Measurements from ENCODE around the gene RAP1GAP2.

RAP1GAP2 gene

DNA sequence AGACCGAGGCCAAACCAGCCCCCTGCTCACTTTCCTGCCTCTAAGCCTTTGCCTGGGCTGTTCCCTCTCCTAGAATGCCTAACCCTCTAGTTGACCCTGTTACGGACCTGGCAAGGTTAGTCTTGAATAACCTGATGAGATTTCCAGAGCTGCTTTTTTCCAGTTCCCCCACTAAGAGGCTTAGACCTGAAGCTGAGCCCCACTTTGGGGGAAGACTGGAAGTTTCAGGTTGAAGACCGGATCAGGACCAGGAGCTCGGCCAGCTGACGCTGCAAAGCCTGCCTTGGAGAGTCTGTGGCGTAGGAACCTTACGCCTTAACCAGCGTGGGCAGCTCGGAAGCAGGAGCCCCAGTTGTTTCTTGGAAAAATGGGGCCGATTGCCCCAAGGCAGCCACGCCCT, 137.4 kb downstream of the RAP1GAP2 start:
- Histone ChIP-seq H3K27me3 (ENCODE audit: insufficient read depth, low read depth, severe bottlenecking) (no peaks in the 10 kb centered on the region), H3K36me3 (no peaks in the 10 kb centered on the region; the same call in 1 of the 2 replicates), H3K4me3 (ENCODE audit: low read depth, low read length) (no peak overlapping the region), H3K9me3 (ENCODE audit: severe bottlenecking) (no peaks in the 10 kb centered on the region), H3K27ac (peak overlapping the region; percentile 76)
- TF ChIP-seq, protein P1, sequence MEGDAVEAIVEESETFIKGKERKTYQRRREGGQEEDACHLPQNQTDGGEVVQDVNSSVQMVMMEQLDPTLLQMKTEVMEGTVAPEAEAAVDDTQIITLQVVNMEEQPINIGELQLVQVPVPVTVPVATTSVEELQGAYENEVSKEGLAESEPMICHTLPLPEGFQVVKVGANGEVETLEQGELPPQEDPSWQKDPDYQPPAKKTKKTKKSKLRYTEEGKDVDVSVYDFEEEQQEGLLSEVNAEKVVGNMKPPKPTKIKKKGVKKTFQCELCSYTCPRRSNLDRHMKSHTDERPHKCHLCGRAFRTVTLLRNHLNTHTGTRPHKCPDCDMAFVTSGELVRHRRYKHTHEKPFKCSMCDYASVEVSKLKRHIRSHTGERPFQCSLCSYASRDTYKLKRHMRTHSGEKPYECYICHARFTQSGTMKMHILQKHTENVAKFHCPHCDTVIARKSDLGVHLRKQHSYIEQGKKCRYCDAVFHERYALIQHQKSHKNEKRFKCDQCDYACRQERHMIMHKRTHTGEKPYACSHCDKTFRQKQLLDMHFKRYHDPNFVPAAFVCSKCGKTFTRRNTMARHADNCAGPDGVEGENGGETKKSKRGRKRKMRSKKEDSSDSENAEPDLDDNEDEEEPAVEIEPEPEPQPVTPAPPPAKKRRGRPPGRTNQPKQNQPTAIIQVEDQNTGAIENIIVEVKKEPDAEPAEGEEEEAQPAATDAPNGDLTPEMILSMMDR (IDR thresholded peaks at IDR 0.05; ENCODE audit: low read depth, low read length), result no peak
- DNase-seq, result peak; percentile 90

DNA sequence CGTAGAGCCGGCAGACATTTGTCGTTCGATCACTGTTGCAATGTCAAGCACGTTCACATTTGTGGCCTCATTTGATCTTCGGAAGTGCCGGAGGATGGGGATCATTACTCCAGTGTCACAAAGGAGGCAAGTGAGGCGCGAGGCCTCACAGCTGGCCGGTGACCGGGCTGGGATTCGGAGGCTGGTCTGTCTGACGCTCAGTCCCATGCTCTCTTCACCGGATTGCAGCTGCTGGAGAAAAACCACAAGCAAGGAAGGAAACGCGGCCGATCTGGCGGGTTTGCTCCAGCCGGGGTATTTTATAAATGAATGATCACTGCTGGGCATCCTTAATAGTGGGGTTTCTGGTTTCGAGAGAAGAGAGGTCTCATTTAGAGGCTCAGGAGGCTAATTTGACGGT, 139.4 kb downstream of the RAP1GAP2 start:
- TF ChIP-seq, protein P1 (IDR thresholded peaks at IDR 0.05; ENCODE audit: low read depth, low read length), result no peak
- Histone ChIP-seq H3K27me3 (ENCODE audit: insufficient read depth, low read depth, severe bottlenecking) (no peaks in the 10 kb centered on the region), H3K36me3 (no peaks in the 10 kb centered on the region; the same call in 1 of the 2 replicates), H3K4me3 (ENCODE audit: low read depth, low read length) (no peak overlapping the region), H3K27ac (no peak overlapping the region), H3K9me3 (ENCODE audit: severe bottlenecking) (no peaks in the 10 kb centered on the region)
- DNase-seq, result no peak

- Histone ChIP-seq H3K9me3 (ENCODE audit: severe bottlenecking) (no peaks in the 10 kb centered on the region), H3K27ac (no peak overlapping the region), H3K4me3 (ENCODE audit: low read depth, low read length) (no peak overlapping the region), H3K27me3 (ENCODE audit: insufficient read depth, low read depth, severe bottlenecking) (no peaks in the 10 kb centered on the region), H3K36me3 (no peaks in the 10 kb centered on the region; the same call in 1 of the 2 replicates)
- DNase-seq, result no peak
- TF ChIP-seq, protein P1 (IDR thresholded peaks at IDR 0.05; ENCODE audit: low read depth, low read length), result no peak
Observed at GRCh38 chr17:2936351-2936750, 140.1 kb downstream of the RAP1GAP2 start.

DNA sequence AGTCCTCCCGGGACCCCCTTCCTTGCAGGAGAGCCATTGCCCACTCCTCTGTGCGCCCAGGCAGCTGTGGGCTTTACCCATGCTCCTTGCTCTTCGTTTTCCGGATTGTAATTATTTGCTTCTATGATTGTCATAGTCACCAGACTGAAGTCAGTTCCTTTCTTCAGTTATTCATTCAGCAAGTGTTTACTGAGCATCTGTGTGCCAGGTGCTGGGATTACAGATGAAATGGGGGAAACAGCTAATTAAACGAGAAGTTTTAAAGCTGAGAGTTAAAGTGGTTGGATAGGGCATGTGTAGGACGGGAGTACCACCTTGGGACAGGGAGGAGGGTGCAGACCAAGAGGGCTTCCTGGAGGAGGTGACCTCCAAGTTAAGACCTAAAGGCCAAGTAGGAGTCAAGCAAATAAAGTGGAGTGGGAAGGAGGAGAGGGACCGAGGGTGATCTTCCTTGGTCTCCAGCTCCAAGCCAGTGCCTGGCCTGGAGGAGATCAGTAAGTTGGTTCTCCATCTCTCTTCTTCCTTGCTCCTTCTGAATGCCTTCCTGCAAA, 140.6 kb downstream of the RAP1GAP2 start:
- Histone ChIP-seq H3K36me3 (no peaks in the 10 kb centered on the region; the same call in 1 of the 2 replicates), H3K4me3 (ENCODE audit: low read depth, low read length) (no peak overlapping the region), H3K27me3 (ENCODE audit: insufficient read depth, low read depth, severe bottlenecking) (no peaks in the 10 kb centered on the region), H3K27ac (no peak overlapping the region), H3K9me3 (ENCODE audit: severe bottlenecking) (no peaks in the 10 kb centered on the region)
- TF ChIP-seq, protein P1 (IDR thresholded peaks at IDR 0.05; ENCODE audit: low read depth, low read length), result no peak
- no peak for DNase-seq

DNA sequence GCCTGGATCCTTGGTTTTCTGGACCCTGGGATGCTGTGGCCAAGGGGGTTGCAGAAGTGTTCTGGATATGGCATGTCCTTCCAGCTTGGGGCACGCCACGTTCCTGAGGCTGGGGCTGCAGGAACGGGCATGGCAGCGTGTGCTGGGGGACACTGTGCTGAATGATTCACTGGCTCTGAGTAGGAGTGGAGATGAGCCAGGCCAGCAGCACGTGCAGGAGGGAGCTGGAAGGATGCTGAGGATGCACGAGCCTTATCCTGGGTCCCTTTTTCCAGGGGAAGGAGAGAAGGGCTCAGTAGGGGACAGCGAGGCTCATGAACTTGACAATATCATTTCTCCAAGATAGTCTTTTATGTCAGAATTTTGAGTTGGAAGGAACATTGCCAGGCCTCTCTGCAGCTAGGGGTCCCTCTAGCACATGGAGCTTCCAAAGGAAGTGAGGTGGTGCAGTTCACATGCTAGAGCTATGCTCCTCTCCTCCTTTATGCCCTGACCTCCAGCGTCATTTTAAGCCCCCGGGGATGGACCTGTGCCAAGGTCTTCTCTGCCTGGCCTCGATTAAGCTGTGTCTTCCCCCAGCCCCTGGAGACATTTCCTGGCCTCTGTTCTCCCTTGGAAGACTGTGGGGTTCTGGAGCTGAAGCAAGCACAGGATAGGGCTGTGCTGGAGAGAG, 141.2 kb downstream of the RAP1GAP2 start:
- Histone ChIP-seq H3K4me3 (ENCODE audit: low read depth, low read length) (no peak overlapping the region), H3K9me3 (ENCODE audit: severe bottlenecking) (no peaks in the 10 kb centered on the region), H3K27ac (no peak overlapping the region), H3K27me3 (ENCODE audit: insufficient read depth, low read depth, severe bottlenecking) (no peaks in the 10 kb centered on the region), H3K36me3 (no peaks in the 10 kb centered on the region; the same call in 1 of the 2 replicates)
- no peak for DNase-seq
- TF ChIP-seq, protein P1 (IDR thresholded peaks at IDR 0.05; ENCODE audit: low read depth, low read length), result peak; percentile 27; the same call in 1 of the 2 replicates
